Left ventricle myocardium superior (tissue), 1 donor: ENCODE measurements around the gene CGB2. TPM values are rescaled to one million over a fixed set of nuclear protein-coding genes. Genes with fewer than 3 reads are reported as not detected.
"Not testable (repeated sequence)": the region's sequence is repeated elsewhere in the genome, so short reads cannot be mapped to it uniquely, and the experiment has no call there.

Experiments used
- ATAC-seq: fragments of 200-7000 bp; cut with Tn5 transposase; one replicate; pipeline ENCODE4 v1.9.1; 2020; ENCODE audit warnings: mild to moderate bottlenecking, moderate library complexity
- DNase-seq: peaks from one replicate; pipeline ENCODE4 v3.0.0-alpha.2; 2020
- intact Hi-C: fragments of 100-400 bp; cut with micrococcal nuclease; formaldehyde crosslinking; loops from one replicate; pipeline ENCODE4 v1.11.0; 2022
- long read RNA-seq: library from polyadenylated mRNA; unstranded; transcript quantifications from one replicate; pipeline ENCODE4 v2.0.0, GENCODE V29; 2021
- total RNA-seq: library from RNA; stranded (reverse); fragmentation: NEBNext Ultra II Directional; extraction: Animal tissue kit (Norgen Biotek cat#: 25700); gene quantifications from one replicate; pipeline ENCODE4 v1.2.1, GENCODE V29; 2021
- donor health status: DM: no; HTN: yes; CAD: no; lungs with severe emphysema.

CGB2 gene
- not detected for total RNA-seq
- long read RNA-seq, result 0 reads

- ATAC-seq, DNase-seq, intact Hi-C loops: not testable (repeated sequence)
Measured at GRCh38 chr19:49031642-49032301, at the start of gene CGB2. Gene CGB2 (plus strand): TSS chr19:49031890. CDS start chr19:49032096, 206 bp downstream.

GRCh38 chr19:48982280-48982679 is 49.4 kb upstream of the CGB2 start:
- ATAC-seq (no peak), DNase-seq (no peak)
- intact Hi-C loops, result no loop called here

GRCh38 chr19:48985711-48986110 is 46.0 kb upstream of the CGB2 start:
- ATAC-seq (no peak), DNase-seq (no peak)
- intact Hi-C loops, result no loop called here

DNA sequence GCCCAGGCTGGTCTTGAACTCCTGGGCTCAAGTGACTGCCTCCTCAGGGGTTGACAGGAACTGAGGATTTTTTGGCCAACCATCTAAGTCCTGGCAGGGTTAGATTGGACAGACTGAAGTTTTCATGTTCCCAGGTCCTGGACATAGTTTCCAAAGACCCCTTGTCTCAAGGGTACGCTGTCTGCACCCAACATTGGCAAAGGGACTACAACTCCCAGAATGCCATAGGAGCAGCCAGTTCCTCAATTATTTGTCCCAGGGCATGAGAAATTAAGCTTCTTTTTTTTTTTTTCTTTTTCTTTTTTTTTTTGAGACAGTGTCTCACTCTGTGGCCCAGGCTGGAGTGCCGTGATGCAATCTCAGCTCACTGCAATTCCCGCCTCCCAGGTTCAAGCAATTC is 45.5 kb upstream of the CGB2 start:
- no peak for ATAC-seq
- no peak for DNase-seq
- intact Hi-C loops, result no loop called here

- DNase-seq (no peak), ATAC-seq (no peak)
- intact Hi-C loops, result no loop called here
Measured at GRCh38 chr19:48987323-48987722, 44.4 kb upstream of the CGB2 start.

DNA sequence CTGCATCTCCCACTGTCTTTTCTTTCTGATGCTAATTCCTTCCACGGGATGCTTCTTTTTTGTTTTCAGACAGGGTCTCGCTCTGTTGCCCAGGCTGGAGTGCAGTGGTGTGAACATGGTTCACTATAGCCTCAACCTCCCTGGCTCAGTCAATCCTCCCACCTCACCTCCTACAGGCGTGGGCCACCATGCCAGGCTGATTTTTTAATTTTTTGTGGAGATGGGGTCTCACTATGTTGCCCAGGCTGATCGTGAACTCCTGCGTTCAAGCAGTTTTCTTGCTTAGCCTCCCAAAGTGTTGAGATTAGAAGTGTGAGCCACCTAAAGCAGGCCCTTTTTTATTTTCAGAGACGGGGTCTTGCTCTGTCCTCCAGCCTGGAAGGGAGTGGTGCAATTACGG is 43.4 kb upstream of the CGB2 start:
- DNase-seq (no peak), ATAC-seq (no peak)
- intact Hi-C loops, result no loop called here

- DNase-seq (no peak), ATAC-seq (no peak)
- intact Hi-C loops, result no loop called here
Measured at GRCh38 chr19:48988860-48989259, 42.8 kb upstream of the CGB2 start.

GRCh38 chr19:48989701-48990291 is 41.9 kb upstream of the CGB2 start:
- DNase-seq, result peak; percentile 63
- peak; percentile 7 for ATAC-seq
- intact Hi-C loops, result no loop called here

DNA sequence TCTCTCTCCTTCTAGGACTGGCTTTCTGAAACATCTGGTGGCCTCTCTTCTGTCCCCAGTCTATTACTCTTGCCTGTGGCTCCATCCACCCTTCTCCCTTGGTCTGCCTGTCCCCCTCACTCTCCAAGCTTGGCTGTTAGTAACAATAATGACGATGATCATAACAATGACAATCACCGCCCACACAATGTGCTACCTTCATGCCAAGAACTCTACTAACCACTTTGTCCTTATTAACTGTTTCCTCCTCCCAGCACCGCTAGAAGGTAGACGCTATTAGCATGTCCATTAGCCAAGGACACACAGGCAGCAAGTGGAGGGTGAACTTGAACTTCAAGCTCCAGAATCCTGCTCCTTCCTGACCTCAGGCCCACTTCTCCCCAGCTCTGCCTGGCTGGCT is 41.3 kb upstream of the CGB2 start:
- DNase-seq (no peak), ATAC-seq (no peak)
- intact Hi-C loops, result no loop called here

DNA sequence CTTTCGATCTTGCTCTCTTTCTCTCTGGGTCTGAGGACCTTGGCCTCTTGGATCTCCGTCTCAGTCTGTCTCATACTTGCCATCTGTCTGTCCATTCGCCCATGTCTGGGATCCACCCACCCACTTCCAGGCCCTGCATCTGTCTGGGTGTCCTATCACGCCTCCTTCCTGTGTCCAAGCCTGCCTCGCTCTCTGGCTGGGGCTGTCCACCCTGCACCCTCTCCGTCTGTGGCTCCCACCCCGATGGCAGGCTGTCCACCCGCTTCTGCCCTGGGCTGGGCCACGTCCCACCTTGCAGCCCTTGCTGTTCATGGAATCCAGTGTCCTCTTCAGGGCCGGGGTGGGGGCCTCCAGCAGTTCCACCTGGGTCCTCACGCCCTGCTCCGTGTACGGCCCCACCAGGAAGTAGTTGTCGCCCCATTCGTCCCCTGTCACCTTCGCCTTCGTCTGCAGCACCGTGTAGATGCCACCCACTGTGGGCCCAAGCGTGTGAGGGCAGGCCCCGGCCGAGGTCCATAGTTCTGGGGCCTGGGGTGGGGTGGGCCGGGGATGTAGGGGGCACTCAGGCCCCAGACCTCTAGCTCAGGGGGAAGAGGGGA is 40.6 kb upstream of the CGB2 start:
- no peak for DNase-seq
- intact Hi-C loops, result no loop called here
- ATAC-seq, result no peak

GRCh38 chr19:48991873-48992580 is 39.7 kb upstream of the CGB2 start:
- ATAC-seq (peak; percentile 60), DNase-seq (peak; percentile 61)
- intact Hi-C loops, result no loop called here

DNA sequence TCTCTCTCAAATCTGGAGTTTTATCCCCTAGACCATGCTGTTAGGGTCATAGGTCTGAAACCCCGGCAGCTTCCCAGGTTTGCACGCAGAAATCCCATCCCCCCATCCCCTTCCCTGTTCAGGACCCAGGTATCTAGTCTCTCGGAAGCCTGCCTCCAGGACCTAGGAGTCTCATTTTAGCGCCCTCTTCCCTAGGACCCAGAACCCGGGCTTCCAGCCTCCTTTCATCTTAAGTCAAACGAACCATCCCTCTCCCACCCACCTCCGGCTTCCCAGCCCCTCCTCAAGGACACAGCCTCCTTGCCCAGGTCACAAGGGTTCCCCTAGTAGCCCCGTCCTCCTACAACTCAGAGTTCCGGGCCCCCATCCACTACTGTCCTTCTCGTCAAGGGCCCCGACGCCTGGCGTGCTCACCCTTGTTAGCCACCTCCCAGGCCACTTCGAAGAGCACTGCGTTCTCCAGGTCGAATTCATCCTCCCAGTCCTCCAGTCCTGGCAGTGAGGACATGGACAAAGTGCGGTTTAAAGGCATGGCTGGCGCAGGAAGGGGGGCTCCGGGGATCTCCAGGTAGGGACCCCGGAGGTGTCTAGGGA is 39.0 kb upstream of the CGB2 start:
- intact Hi-C loops, result no loop called here
- no peak for DNase-seq
- ATAC-seq, result peak; percentile 2

DNA sequence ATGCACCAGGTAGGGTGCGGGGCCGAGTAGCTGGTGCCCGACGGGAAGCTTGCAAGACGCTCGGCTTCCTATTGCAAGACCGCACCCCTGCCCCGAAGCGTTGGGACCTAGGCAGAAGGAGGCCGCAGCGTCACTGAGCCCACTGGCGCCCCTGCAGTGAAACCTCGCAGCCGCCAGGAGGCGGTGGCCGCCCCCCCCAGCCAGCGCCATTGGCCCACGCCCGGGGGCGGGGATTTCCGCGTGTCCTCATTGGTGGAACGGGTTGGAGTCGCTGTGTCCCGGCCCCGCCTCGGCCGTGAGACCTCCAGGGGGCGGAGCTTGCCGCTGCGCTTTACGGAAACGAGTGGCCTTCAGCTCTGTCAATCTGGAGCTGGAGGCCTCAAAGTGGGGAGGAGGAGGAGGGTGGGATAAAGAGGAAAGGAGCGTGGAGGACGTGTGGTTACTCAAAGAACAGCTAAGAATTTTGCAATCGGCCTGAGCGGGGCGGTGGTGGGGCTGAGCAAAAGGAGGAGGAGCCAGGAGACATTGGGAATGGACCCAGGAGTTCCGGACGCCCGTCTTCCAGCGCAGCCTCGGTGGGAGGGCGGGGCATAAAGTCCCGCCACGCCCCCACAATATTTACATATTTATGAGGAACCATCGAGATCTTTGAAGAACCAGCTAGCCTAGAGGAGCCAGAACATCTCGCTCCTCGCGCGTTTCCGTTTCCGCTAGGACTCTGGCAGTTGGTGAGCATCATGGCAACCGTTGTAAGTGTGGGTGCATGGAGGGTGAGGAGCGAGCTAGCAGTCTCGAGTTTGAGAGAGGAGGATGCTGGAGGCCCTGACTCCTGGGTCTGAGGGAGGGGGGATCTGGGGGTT is 38.3 kb upstream of the CGB2 start, which contains the start of the genes GYS1 and RUVBL2:
Gene GYS1, minus strand, starts transcription at position 135 of the 860 bp plus-strand sequence. CDS start 197 bp downstream, outside the sequence.
Gene RUVBL2, plus strand, starts transcription at position 713 of the 860 bp plus-strand sequence. Its CDS starts 25 bp downstream, at position 738.
- intact Hi-C loops, result no loop called here
- DNase-seq, result peak; percentile 100
- ATAC-seq, result peak; percentile 90

GRCh38 chr19:48994035-48994386 is 37.7 kb upstream of the CGB2 start:
- intact Hi-C loops, result no loop called here
- no peak for DNase-seq
- no peak for ATAC-seq

- DNase-seq (no peak), ATAC-seq (no peak)
- intact Hi-C loops, result no loop called here
Measured at GRCh38 chr19:48997972-48998371, 33.7 kb upstream of the CGB2 start.

GRCh38 chr19:48999481-49000325 is 32.0 kb upstream of the CGB2 start:
- intact Hi-C loops, result no loop called here
- ATAC-seq, result peak; percentile 42

DNA sequence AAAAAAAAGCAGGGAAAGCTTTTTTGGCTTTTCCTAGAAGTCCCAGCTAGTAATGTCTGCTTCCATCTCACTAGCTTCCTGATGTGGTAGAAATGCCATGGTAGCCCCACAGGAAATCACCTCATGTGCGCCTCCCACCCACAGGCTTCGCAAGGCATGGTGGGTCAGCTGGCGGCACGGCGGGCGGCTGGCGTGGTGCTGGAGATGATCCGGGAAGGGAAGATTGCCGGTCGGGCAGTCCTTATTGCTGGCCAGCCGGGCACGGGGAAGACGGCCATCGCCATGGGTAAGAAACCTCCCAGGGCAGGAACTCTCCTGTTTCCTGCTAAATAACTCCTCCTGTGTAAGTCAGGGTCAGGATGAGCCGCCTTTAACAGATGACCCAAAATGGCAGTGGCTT is 27.6 kb upstream of the CGB2 start:
- ATAC-seq (no peak), DNase-seq (no peak)
- intact Hi-C loops, result no loop called here

More at GRCh38 chr19:48999481-49000325, 32.0 kb upstream of the CGB2 start:
- DNase-seq, result peak; percentile 60
